Measurements from ENCODE around the gene ALX4.

The ALX4 gene

GRCh38 chr11:44319552-44320288 is 9.8 kb upstream of the ALX4 start:
- no peak overlapping the region for H3K23ac ChIP-seq (ENCODE audit: low read length in 2 of 2)
- H3K4ac ChIP-seq (ENCODE audit: low read depth in 1 of 2, low read length in 2 of 2): no peak overlapping the region
- H3K14ac ChIP-seq (ENCODE audit: low read length in 2 of 2): no peak overlapping the region
- H3K4me1 ChIP-seq (ENCODE audit: control insufficient read depth, insufficient read depth, low read depth, low read length): peaks cover 22% of the 10 kb centered on the region
- H3K36me3 ChIP-seq (ENCODE audit: control insufficient read depth in 1 of 2, insufficient read depth in 2 of 2, low read depth in 1 of 2, low read length in 2 of 2): no peaks in the 10 kb centered on the region
- H3K4me2 ChIP-seq (ENCODE audit: low read length, poor library complexity, severe bottlenecking): peak overlapping the region; percentile 18
- DNase-seq: no peak
- no peak overlapping the region for H4K91ac ChIP-seq (ENCODE audit: low read length)
- H2BK12ac ChIP-seq (ENCODE audit: low read length in 2 of 2): no peak overlapping the region
- H2AK5ac ChIP-seq (ENCODE audit: low read length, severe bottlenecking): no peak overlapping the region
- no peak overlapping the region for H4K8ac ChIP-seq (ENCODE audit: low read length)
- WGBS: 2% methylated on average over 40 of the region's 53 CpGs
- no peaks in the 10 kb centered on the region for H3K79me1 ChIP-seq (replicated peaks; ENCODE audit: low read length, poor library complexity, severe bottlenecking)
- H3K27me3 ChIP-seq (ENCODE audit: control insufficient read depth in 1 of 2, insufficient read depth in 1 of 2, low read length in 2 of 2): peaks cover 98 to 99% of the 10 kb centered on the region in 2 experiments
- H3K9ac ChIP-seq (ENCODE audit: low read length): no peak overlapping the region
- no peak overlapping the region for H2BK120ac ChIP-seq (ENCODE audit: low read depth, low read length)
- H2AFZ ChIP-seq (ENCODE audit: low read depth, low read length): no peak overlapping the region
- no peak overlapping the region for H3K4me3 ChIP-seq (ENCODE audit: insufficient read depth in 1 of 2, low read depth in 1 of 2, low read length in 2 of 2)
- H3K18ac ChIP-seq (ENCODE audit: low read depth in 1 of 2, low read length in 2 of 2): no peak overlapping the region
- H3K27ac ChIP-seq (ENCODE audit: low read length, poor library complexity, severe bottlenecking): no peak overlapping the region
- no peak overlapping the region for H2BK15ac ChIP-seq (ENCODE audit: low read depth, poor library complexity, severe bottlenecking)
- no peak overlapping the region for H2BK5ac ChIP-seq (ENCODE audit: low read depth, low read length, poor library complexity, severe bottlenecking)
- H3K9me3 ChIP-seq (ENCODE audit: control insufficient read depth, low read length): no peaks in the 10 kb centered on the region

GRCh38 chr11:44319170-44319551 is 9.2 kb upstream of the ALX4 start:
- Histone ChIP-seq H2AFZ (ENCODE audit: low read depth, low read length) (no peak overlapping the region), H3K18ac (ENCODE audit: low read depth in 1 of 2, low read length in 2 of 2) (no peak overlapping the region), H2AK5ac (ENCODE audit: low read length, severe bottlenecking) (no peak overlapping the region), H3K23ac (ENCODE audit: low read length in 2 of 2) (no peak overlapping the region), H3K14ac (ENCODE audit: low read length in 2 of 2) (no peak overlapping the region), H3K4me2 (ENCODE audit: low read length, poor library complexity, severe bottlenecking) (peak overlapping the region; percentile 18), H3K4me1 (ENCODE audit: control insufficient read depth, insufficient read depth, low read depth, low read length) (peaks cover 22% of the 10 kb centered on the region), H3K9ac (ENCODE audit: low read length) (no peak overlapping the region), H2BK12ac (ENCODE audit: low read length in 2 of 2) (no peak overlapping the region), H2BK15ac (ENCODE audit: low read depth, poor library complexity, severe bottlenecking) (no peak overlapping the region), H4K8ac (ENCODE audit: low read length) (no peak overlapping the region), H3K27me3 (ENCODE audit: control insufficient read depth in 1 of 2, insufficient read depth in 1 of 2, low read length in 2 of 2) (peaks cover 98 to 99% of the 10 kb centered on the region in 2 experiments), H4K91ac (ENCODE audit: low read length) (no peak overlapping the region), H2BK5ac (ENCODE audit: low read depth, low read length, poor library complexity, severe bottlenecking) (no peak overlapping the region), H3K9me3 (ENCODE audit: control insufficient read depth, low read length) (no peaks in the 10 kb centered on the region), H3K4ac (ENCODE audit: low read depth in 1 of 2, low read length in 2 of 2) (no peak overlapping the region), H2BK120ac (ENCODE audit: low read depth, low read length) (no peak overlapping the region), H3K36me3 (ENCODE audit: control insufficient read depth in 1 of 2, insufficient read depth in 2 of 2, low read depth in 1 of 2, low read length in 2 of 2) (no peaks in the 10 kb centered on the region), H3K4me3 (ENCODE audit: insufficient read depth in 1 of 2, low read depth in 1 of 2, low read length in 2 of 2) (no peak overlapping the region), H3K79me1 (replicated peaks; ENCODE audit: low read length, poor library complexity, severe bottlenecking) (no peaks in the 10 kb centered on the region), H3K27ac (ENCODE audit: low read length, poor library complexity, severe bottlenecking) (no peak overlapping the region)
- no peak for DNase-seq
- 3% methylated on average over 11 of the region's 15 CpGs for WGBS

- H3K23ac ChIP-seq (ENCODE audit: low read length in 2 of 2): no peak overlapping the region
- no peak for DNase-seq
- H3K14ac ChIP-seq (ENCODE audit: low read length in 2 of 2): no peak overlapping the region
- no peaks in the 10 kb centered on the region for H3K79me1 ChIP-seq (replicated peaks; ENCODE audit: low read length, poor library complexity, severe bottlenecking)
- no peak overlapping the region for H2BK15ac ChIP-seq (ENCODE audit: low read depth, poor library complexity, severe bottlenecking)
- H3K27ac ChIP-seq (ENCODE audit: low read length, poor library complexity, severe bottlenecking): no peak overlapping the region
- H3K4me3 ChIP-seq (ENCODE audit: insufficient read depth in 1 of 2, low read depth in 1 of 2, low read length in 2 of 2): no peak overlapping the region
- no peak overlapping the region for H2AFZ ChIP-seq (ENCODE audit: low read depth, low read length)
- H3K9ac ChIP-seq (ENCODE audit: low read length): no peak overlapping the region
- H3K27me3 ChIP-seq (ENCODE audit: control insufficient read depth in 1 of 2, insufficient read depth in 1 of 2, low read length in 2 of 2): peaks cover 98 to 99% of the 10 kb centered on the region in 2 experiments
- no peak overlapping the region for H2BK120ac ChIP-seq (ENCODE audit: low read depth, low read length)
- WGBS: 42% methylated on average over 2 of the region's 2 CpGs
- H3K4me2 ChIP-seq (ENCODE audit: low read length, poor library complexity, severe bottlenecking): no peak overlapping the region
- H4K8ac ChIP-seq (ENCODE audit: low read length): no peak overlapping the region
- no peak overlapping the region for H3K4ac ChIP-seq (ENCODE audit: low read depth in 1 of 2, low read length in 2 of 2)
- H2AK5ac ChIP-seq (ENCODE audit: low read length, severe bottlenecking): no peak overlapping the region
- peaks cover 22% of the 10 kb centered on the region for H3K4me1 ChIP-seq (ENCODE audit: control insufficient read depth, insufficient read depth, low read depth, low read length)
- no peak overlapping the region for H3K18ac ChIP-seq (ENCODE audit: low read depth in 1 of 2, low read length in 2 of 2)
- H3K9me3 ChIP-seq (ENCODE audit: control insufficient read depth, low read length): no peaks in the 10 kb centered on the region
- no peak overlapping the region for H2BK5ac ChIP-seq (ENCODE audit: low read depth, low read length, poor library complexity, severe bottlenecking)
- no peaks in the 10 kb centered on the region for H3K36me3 ChIP-seq (ENCODE audit: control insufficient read depth in 1 of 2, insufficient read depth in 2 of 2, low read depth in 1 of 2, low read length in 2 of 2)
- no peak overlapping the region for H2BK12ac ChIP-seq (ENCODE audit: low read length in 2 of 2)
- H4K91ac ChIP-seq (ENCODE audit: low read length): no peak overlapping the region
Observed at GRCh38 chr11:44318369-44318768, 8.4 kb upstream of the ALX4 start.

- H4K8ac ChIP-seq (ENCODE audit: low read length): no peak overlapping the region
- no peak overlapping the region for H2BK12ac ChIP-seq (ENCODE audit: low read length in 2 of 2)
- H3K27me3 ChIP-seq (ENCODE audit: control insufficient read depth in 1 of 2, insufficient read depth in 1 of 2, low read length in 2 of 2): peaks cover 97 to 99% of the 10 kb centered on the region in 2 experiments
- H3K4me3 ChIP-seq (ENCODE audit: insufficient read depth in 1 of 2, low read depth in 1 of 2, low read length in 2 of 2): peak overlapping the region; percentile 31 to 49
- H3K36me3 ChIP-seq (ENCODE audit: control insufficient read depth in 1 of 2, insufficient read depth in 2 of 2, low read depth in 1 of 2, low read length in 2 of 2): no peaks in the 10 kb centered on the region
- H3K4me2 ChIP-seq (ENCODE audit: low read length, poor library complexity, severe bottlenecking): peak overlapping the region; percentile 65
- WGBS: 2% methylated on average over 43 of the region's 44 CpGs
- H2BK120ac ChIP-seq (ENCODE audit: low read depth, low read length): no peak overlapping the region
- peak overlapping the region; percentile 27 for H2BK15ac ChIP-seq (ENCODE audit: low read depth, poor library complexity, severe bottlenecking)
- no peaks in the 10 kb centered on the region for H3K9me3 ChIP-seq (ENCODE audit: control insufficient read depth, low read length)
- DNase-seq: no peak
- H2BK5ac ChIP-seq (ENCODE audit: low read depth, low read length, poor library complexity, severe bottlenecking): no peak overlapping the region
- no peak overlapping the region for H2AFZ ChIP-seq (ENCODE audit: low read depth, low read length)
- H3K79me1 ChIP-seq (replicated peaks; ENCODE audit: low read length, poor library complexity, severe bottlenecking): no peaks in the 10 kb centered on the region
- no peak overlapping the region for H3K14ac ChIP-seq (ENCODE audit: low read length in 2 of 2)
- no peak overlapping the region for H4K91ac ChIP-seq (ENCODE audit: low read length)
- H3K4ac ChIP-seq (ENCODE audit: low read depth in 1 of 2, low read length in 2 of 2): no peak overlapping the region
- H3K4me1 ChIP-seq (ENCODE audit: control insufficient read depth, insufficient read depth, low read depth, low read length): peaks cover 22% of the 10 kb centered on the region
- H3K23ac ChIP-seq (ENCODE audit: low read length in 2 of 2): peak overlapping the region in 1 of 2 experiments; percentile 9
- no peak overlapping the region for H3K9ac ChIP-seq (ENCODE audit: low read length)
- no peak overlapping the region for H2AK5ac ChIP-seq (ENCODE audit: low read length, severe bottlenecking)
- H3K18ac ChIP-seq (ENCODE audit: low read depth in 1 of 2, low read length in 2 of 2): no peak overlapping the region
- H3K27ac ChIP-seq (ENCODE audit: low read length, poor library complexity, severe bottlenecking): no peak overlapping the region
Observed at GRCh38 chr11:44316659-44317240, 6.8 kb upstream of the ALX4 start.
